Neural progenitor cell (in vitro differentiated cells): ENCODE results near the gene POLR2E. TPM values are rescaled to one million over a fixed set of nuclear protein-coding genes. Genes with fewer than 3 reads are reported as not detected.

Experiments used
- DNase-seq: peaks from one replicate; pipeline ENCODE4 v3.0.0-alpha.2; 2016; ENCODE audit warnings: low spot score
- H2AFZ ChIP-seq: fragments of 200-600 bp; sonication (generic); replicated peaks from 2 replicates; pipeline ENCODE4 v1.6.1; 2016; ENCODE audit warnings: antibody characterized with exemption
- H3F3A ChIP-seq: fragments of 200-600 bp; sonication (generic); 2 replicates; pipeline ENCODE4 v1.6.1; 2016; ENCODE audit warnings: antibody characterized with exemption, low read depth
- H3K27ac ChIP-seq: fragments of 200-600 bp; sonication (generic); 2 replicates; pipeline ENCODE4 v1.5.1; 2016; ENCODE audit warnings: mild to moderate bottlenecking
- H3K27me3 ChIP-seq: fragments of 200-600 bp; sonication (generic); 2 replicates; pipeline ENCODE4 v1.6.1; 2016; ENCODE audit warnings: mild to moderate bottlenecking, moderate library complexity
- H3K36me3 ChIP-seq: fragments of 200-600 bp; sonication (generic); 2 replicates; pipeline ENCODE4 v1.5.1; 2016
- H3K4me1 ChIP-seq: fragments of 200-600 bp; sonication (generic); 2 replicates; pipeline ENCODE4 v1.6.1; 2016; ENCODE audit warnings: mixed run types
- H3K4me2 ChIP-seq: fragments of 200-600 bp; sonication (generic); 2 replicates; pipeline ENCODE4 v1.6.1; 2016
- H3K4me3 ChIP-seq: fragments of 200-600 bp; sonication (generic); 2 replicates; pipeline ENCODE4 v1.5.1; 2016
- H3K79me2 ChIP-seq: fragments of 200-600 bp; sonication (generic); 2 replicates; pipeline ENCODE4 v1.6.1; 2016; ENCODE audit warnings: low read depth
- H3K9ac ChIP-seq: fragments of 200-600 bp; sonication (generic); 2 replicates; pipeline ENCODE4 v1.6.1; 2016
- H3K9me3 ChIP-seq: fragments of 200-600 bp; sonication (generic); 2 replicates; pipeline ENCODE4 v1.5.1; 2016; ENCODE audit warnings: low read depth
- H4K20me1 ChIP-seq: fragments of 200-600 bp; sonication (generic); 2 replicates; pipeline ENCODE4 v1.6.1; 2016; ENCODE audit warnings: low read depth
- H3K27ac Mint-ChIP-seq: 3 replicates; pipeline ENCODE4 v1.8.0; 2021; ENCODE audit warnings: mixed read lengths
- H3K27me3 Mint-ChIP-seq: 2 replicates; pipeline ENCODE4 v1.8.0; 2022; ENCODE audit warnings: low read depth, mild to moderate bottlenecking, inconsistent platforms, moderate library complexity, mixed read lengths; ENCODE audit not compliant: insufficient read depth
- H3K36me3 Mint-ChIP-seq: 3 replicates; pipeline ENCODE4 v1.8.0; 2021; ENCODE audit warnings: mixed read lengths
- H3K4me1 Mint-ChIP-seq: 3 replicates; pipeline ENCODE4 v1.8.0; 2021; ENCODE audit warnings: mixed read lengths
- H3K4me3 Mint-ChIP-seq: 3 replicates; pipeline ENCODE4 v1.8.0; 2021; ENCODE audit warnings: mild to moderate bottlenecking, moderate library complexity, mixed read lengths
- H3K9me3 Mint-ChIP-seq: 3 replicates; pipeline ENCODE4 v1.8.0; 2020; ENCODE audit warnings: mixed read lengths
- EZH2 ChIP-seq: fragments of 200-600 bp; sonication (generic); IDR thresholded peaks from 2 replicates; pipeline ENCODE4 v1.6.1; 2017; ENCODE audit warnings: antibody characterized with exemption, mild to moderate bottlenecking, moderate library complexity
- EZH2phosphoT487 ChIP-seq: fragments of 200-600 bp; sonication (generic); IDR thresholded peaks from 2 replicates; pipeline ENCODE4 v1.6.1; 2017; ENCODE audit warnings: antibody characterized with exemption
- total RNA-seq: library from RNA; depleted of rRNA; stranded (reverse); fragments of >200 nt; gene quantifications from 2 replicates; pipeline ENCODE4 v1.2.3, GENCODE V29; 2015; ENCODE audit warnings: low replicate concordance
- TF ChIP-seq, protein P1 (sequence below): fragments of 200-600 bp; sonication (generic); IDR thresholded peaks from 2 replicates; pipeline ENCODE4 v1.5.1; 2017; ENCODE audit warnings: antibody characterized with exemption, mild to moderate bottlenecking

Gene POLR2E
- total RNA-seq, 1 donor from 2014 or later, result 98.8 TPM

DNA sequence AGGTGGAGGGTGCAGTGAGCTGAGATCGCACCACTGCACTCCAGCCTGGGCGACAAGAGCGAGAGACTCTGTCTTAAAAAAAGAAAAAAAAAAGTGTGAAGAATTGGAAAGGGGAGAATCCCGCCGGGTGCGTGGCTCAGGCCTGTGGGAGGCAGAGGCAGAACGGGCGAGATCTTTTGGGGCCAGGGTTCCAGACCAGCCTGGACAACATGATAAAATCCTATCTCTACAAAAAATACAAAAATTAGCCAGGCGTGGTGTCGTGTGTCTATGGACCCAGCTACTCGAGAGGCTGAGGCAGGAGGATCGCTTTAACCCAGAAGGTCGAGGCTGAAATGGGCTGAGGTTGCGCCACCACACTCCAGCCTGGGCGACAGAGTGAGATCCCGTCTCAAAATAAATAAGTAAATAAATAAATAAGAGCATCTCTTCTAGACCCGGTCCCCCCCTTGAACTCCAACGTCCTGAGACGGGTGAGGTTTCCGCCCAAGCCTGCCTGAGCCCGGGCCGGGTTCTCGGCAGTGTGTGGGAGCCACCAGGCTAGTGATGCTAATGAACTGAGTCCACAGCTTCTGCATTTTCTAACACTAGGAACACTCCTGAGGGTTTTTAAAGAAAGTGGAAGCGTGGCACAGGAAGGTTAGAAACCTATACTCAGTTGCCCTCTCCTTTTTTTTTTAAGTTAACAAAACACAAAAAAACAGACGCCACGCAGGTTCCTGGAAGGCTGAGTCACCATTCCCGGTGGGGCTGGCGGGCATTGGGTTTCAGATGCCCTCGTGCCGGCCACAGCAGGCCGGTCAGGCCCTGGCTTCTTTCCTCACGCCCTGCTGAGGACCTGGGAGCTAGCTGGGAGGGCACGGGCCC is 30.7 kb upstream of the POLR2E start:
- Histone ChIP-seq H4K20me1 (peaks cover 11% of the 10 kb centered on the region), H3K4me1 (no peaks in the 10 kb centered on the region), H3K9ac (no peak overlapping the region), H3F3A (no peaks in the 10 kb centered on the region), H3K79me2 (no peaks in the 10 kb centered on the region), H3K4me2 (no peak overlapping the region), H2AFZ (no peak overlapping the region), H3K9me3 (no peaks in the 10 kb centered on the region), H3K27me3 (no peaks in the 10 kb centered on the region), H3K36me3 (no peaks in the 10 kb centered on the region), H3K27ac (no peak overlapping the region), H3K4me3 (no peak overlapping the region)
- peaks cover 4% of the 10 kb centered on the region for H3K27me3 Mint-ChIP-seq
- no peaks in the 10 kb centered on the region for H3K4me1 Mint-ChIP-seq
- H3K27ac Mint-ChIP-seq, result no peak overlapping the region
- DNase-seq, result no peak
- TF ChIP-seq, protein P1, sequence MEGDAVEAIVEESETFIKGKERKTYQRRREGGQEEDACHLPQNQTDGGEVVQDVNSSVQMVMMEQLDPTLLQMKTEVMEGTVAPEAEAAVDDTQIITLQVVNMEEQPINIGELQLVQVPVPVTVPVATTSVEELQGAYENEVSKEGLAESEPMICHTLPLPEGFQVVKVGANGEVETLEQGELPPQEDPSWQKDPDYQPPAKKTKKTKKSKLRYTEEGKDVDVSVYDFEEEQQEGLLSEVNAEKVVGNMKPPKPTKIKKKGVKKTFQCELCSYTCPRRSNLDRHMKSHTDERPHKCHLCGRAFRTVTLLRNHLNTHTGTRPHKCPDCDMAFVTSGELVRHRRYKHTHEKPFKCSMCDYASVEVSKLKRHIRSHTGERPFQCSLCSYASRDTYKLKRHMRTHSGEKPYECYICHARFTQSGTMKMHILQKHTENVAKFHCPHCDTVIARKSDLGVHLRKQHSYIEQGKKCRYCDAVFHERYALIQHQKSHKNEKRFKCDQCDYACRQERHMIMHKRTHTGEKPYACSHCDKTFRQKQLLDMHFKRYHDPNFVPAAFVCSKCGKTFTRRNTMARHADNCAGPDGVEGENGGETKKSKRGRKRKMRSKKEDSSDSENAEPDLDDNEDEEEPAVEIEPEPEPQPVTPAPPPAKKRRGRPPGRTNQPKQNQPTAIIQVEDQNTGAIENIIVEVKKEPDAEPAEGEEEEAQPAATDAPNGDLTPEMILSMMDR, result no peak
- TF ChIP-seq EZH2 (no peak), EZH2phosphoT487 (no peak)
- no peak overlapping the region for H3K4me3 Mint-ChIP-seq
- no peaks in the 10 kb centered on the region for H3K9me3 Mint-ChIP-seq
- peaks cover 7% of the 10 kb centered on the region for H3K36me3 Mint-ChIP-seq

DNA sequence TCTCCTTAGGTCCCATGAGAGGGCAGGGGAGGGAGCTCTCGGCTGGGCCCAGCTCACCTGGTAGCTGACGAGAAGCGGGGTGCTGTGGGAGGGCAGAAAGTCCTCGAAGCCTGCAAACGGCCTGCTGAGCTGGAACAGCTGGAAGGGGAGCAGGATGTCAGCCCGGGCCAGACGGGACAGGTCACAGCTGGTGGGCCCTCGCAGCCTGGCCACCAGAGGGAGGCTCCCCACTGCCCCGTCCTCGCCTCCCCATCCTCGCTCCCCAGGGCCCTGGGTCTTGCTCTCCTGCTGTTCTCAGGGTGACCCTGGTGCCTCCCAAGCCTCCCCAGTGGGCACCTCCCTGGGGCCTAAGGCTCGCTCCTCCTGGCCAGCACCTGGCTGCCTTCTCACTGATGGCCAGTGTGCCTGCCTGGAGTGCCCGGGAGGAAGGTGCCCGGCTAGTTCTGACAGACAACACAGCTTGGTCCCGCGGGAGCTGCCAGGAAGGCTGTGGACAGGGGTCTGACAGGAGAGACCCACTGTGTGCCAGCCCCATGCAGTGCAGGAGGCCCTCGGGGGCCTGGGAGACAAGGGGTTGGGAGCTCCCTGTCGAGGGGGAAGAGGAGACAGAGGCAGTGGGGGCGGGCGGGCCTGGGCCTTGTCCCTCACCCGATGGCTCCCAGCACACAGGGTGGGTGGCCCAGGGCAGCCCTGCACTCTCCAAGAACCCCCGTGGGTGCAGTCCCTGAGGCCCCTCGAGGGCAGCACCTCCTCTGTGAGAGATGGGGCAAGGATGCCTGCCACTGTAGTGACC is 28.9 kb upstream of the POLR2E start:
- H3K27ac ChIP-seq, result no peak overlapping the region
- Mint-ChIP-seq H3K4me3 (no peak overlapping the region), H3K27me3 (peaks cover 2% of the 10 kb centered on the region), H3K27ac (no peak overlapping the region), H3K36me3 (peaks cover 7% of the 10 kb centered on the region), H3K9me3 (no peaks in the 10 kb centered on the region), H3K4me1 (no peaks in the 10 kb centered on the region)
- TF ChIP-seq, protein P1, result no peak
- TF ChIP-seq EZH2, result no peak
- H3K79me2 ChIP-seq, result no peaks in the 10 kb centered on the region
- H3K9ac ChIP-seq, result no peak overlapping the region
- H3K27me3 ChIP-seq, result no peaks in the 10 kb centered on the region
- no peak overlapping the region for H2AFZ ChIP-seq
- H3K4me3 ChIP-seq, result no peak overlapping the region
- no peaks in the 10 kb centered on the region for H3F3A ChIP-seq
- no peak overlapping the region for H3K4me2 ChIP-seq
- peaks cover 8% of the 10 kb centered on the region for H4K20me1 ChIP-seq
- no peaks in the 10 kb centered on the region for H3K36me3 ChIP-seq
- no peak for DNase-seq
- no peaks in the 10 kb centered on the region for H3K9me3 ChIP-seq
- H3K4me1 ChIP-seq, result no peaks in the 10 kb centered on the region

DNA sequence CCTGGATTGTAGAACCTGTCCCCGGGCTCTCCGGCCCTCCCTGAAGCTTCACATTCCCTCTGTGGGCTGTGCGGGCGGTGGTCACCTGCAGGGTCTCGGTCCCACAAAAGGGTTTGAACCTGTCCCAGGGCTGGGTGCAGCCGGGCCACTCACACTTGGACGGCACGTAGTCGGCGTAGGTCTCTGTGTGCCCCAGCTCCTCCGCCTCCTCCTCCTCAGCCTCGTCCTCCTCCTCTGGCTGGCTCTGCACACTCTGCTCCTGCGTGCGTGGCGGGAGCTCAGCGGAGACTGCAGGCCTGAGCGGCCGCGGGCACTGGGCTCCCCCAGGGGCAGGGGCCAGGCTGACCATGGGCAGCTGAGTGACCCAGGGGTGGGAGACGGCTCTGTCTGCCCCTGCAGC is 28.2 kb upstream of the POLR2E start:
- Mint-ChIP-seq H3K36me3 (peaks cover 7% of the 10 kb centered on the region), H3K4me3 (no peak overlapping the region), H3K27ac (no peak overlapping the region), H3K9me3 (no peaks in the 10 kb centered on the region), H3K27me3 (peaks cover 2% of the 10 kb centered on the region), H3K4me1 (no peaks in the 10 kb centered on the region)
- H3K4me1 ChIP-seq, result no peaks in the 10 kb centered on the region
- peaks cover 8% of the 10 kb centered on the region for H4K20me1 ChIP-seq
- H3K9me3 ChIP-seq, result no peaks in the 10 kb centered on the region
- H3K79me2 ChIP-seq, result no peaks in the 10 kb centered on the region
- H3K27ac ChIP-seq, result no peak overlapping the region
- H2AFZ ChIP-seq, result no peak overlapping the region
- H3K4me2 ChIP-seq, result no peak overlapping the region
- H3K4me3 ChIP-seq, result no peak overlapping the region
- TF ChIP-seq EZH2, result no peak
- TF ChIP-seq, protein P1, result no peak
- TF ChIP-seq EZH2phosphoT487, result no peak
- no peaks in the 10 kb centered on the region for H3K27me3 ChIP-seq
- DNase-seq, result no peak
- H3F3A ChIP-seq, result no peaks in the 10 kb centered on the region
- no peak overlapping the region for H3K9ac ChIP-seq
- H3K36me3 ChIP-seq, result no peaks in the 10 kb centered on the region
